ENCODE measurements around the gene PROS1. TPM values are rescaled to one million over a fixed set of nuclear protein-coding genes. Genes with fewer than 3 reads are reported as not detected.
"Not testable (repeated sequence)": the region's sequence is repeated elsewhere in the genome, so short reads cannot be mapped to it uniquely, and the experiment has no call there.

PROS1 gene
- total and polyA plus RNA-seq, 4 experiments from 2014 or later = not detected

DNA sequence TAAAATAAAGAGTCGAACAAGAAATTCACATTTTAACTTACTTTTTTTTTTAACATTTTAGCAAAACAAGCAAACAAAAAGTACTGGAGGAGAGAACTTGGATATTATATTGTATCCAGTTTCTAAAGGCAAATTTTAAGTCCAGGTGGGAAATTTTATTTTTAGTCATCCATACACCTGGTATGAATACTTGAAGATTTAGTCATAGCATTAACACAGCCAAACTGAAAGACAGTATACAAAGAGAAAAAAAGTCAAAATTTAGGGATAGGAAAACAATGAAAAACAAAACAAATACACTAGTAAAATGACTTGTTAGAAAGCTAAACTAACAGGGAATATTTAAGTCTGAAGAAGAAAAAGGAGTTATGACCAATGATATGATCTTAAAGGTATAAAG is 69.1 kb downstream of the PROS1 start:
- Histone ChIP-seq H3K36me3 (ENCODE audit: insufficient read depth, low read length) (no peaks in the 10 kb centered on the region), H3K4me1 (ENCODE audit: insufficient read depth, low read length) (no peaks in the 10 kb centered on the region), H3K9me3 (ENCODE audit: control insufficient read depth in 1 of 2, low read length in 2 of 2) (no peaks in the 10 kb centered on the region), H3K27ac (ENCODE audit: low read depth, low read length) (no peak overlapping the region), H3K27me3 (ENCODE audit: insufficient read depth, low read length) (no peaks in the 10 kb centered on the region), H3K4me3 (ENCODE audit: low read length in 2 of 2) (no peak overlapping the region)
- H3K27ac Mint-ChIP-seq = no peak overlapping the region
- peaks cover 0 to 2% of the 10 kb centered on the region in 2 donors for H3K27me3 Mint-ChIP-seq
- no peaks in the 10 kb centered on the region for H3K9me3 Mint-ChIP-seq
- no peaks in the 10 kb centered on the region for H3K4me1 Mint-ChIP-seq
- POLR2A ChIA-PET (ENCODE audit: partially characterized antibody) = no interaction called here
- intact Hi-C loops (cut with micrococcal nuclease) = no loop called here
- DNase-seq = no peak
- no peak overlapping the region for H3K4me3 Mint-ChIP-seq
- no peaks in the 10 kb centered on the region for H3K36me3 Mint-ChIP-seq
- CTCF ChIA-PET (ENCODE audit: partially characterized antibody) = no interaction called here

DNA sequence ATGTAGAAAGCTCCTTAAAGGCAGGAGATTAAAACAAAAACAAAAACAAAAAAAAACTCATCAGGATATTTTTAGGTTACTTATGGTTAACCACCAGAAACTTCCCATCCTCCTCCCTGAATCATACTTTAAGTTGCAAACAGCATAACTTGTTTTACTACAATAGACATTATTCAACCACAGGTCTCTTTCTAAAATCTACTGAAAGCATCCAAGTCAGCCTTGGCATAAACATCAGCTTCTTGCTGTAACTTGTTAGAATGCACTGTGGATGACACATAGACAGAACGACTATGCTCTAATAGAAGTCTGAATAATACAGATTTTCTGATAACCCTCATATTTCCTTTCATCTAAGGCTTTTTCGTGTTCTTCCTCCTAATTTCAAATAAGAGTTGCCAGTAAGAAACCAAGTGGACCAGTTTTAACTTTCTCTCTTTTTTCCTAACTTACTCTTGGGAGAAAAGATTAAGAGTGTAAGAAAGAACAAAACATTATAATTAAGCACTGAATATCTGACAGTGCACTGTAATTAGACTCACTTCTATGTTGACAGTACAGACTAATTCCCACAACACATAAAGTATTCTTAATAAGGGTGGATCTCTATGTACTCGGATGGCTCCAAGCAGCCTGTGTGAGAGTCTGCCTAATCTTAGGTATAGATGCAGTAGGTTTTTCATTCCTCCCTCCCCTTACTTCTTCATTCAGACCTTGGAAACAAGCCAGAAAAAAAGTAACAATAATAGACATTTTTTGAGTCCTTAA is 95.3 kb downstream of the PROS1 start:
- H3K36me3 Mint-ChIP-seq; intact Hi-C loops (cut with micrococcal nuclease); CTCF ChIA-PET (ENCODE audit: partially characterized antibody): not testable (repeated sequence)

DNA sequence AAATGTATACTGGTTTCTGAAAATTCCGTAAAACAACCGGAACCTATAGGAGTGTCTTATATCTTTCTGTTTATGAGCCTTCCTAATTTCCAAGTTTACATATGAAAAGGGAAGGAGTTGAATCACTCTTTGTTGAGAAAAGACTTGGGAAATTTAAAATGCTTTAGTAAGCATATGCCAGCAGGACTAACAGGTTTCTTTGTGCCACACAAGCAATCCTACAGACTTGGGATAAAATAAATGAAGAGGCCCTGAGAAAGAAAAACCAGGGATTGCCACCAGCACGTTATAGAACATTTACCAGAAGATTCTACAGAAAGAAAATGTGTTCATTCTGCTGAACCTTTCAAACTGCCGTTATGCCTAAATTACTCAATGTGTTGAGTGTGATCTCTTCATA is 96.3 kb downstream of the PROS1 start:
- intact Hi-C loops (cut with micrococcal nuclease); H3K27me3 ChIP-seq (ENCODE audit: insufficient read depth, low read length); CTCF ChIA-PET (ENCODE audit: partially characterized antibody); H3K36me3 ChIP-seq (ENCODE audit: insufficient read depth, low read length); H3K4me3 ChIP-seq (ENCODE audit: low read length in 2 of 2); H3K27me3 Mint-ChIP-seq; H3K36me3 Mint-ChIP-seq; H3K27ac Mint-ChIP-seq; H3K9me3 Mint-ChIP-seq; H3K4me3 Mint-ChIP-seq; H3K9me3 ChIP-seq (ENCODE audit: control insufficient read depth in 1 of 2, low read length in 2 of 2); POLR2A ChIA-PET (ENCODE audit: partially characterized antibody); H3K4me1 Mint-ChIP-seq; H3K4me1 ChIP-seq (ENCODE audit: insufficient read depth, low read length); DNase-seq; H3K27ac ChIP-seq (ENCODE audit: low read depth, low read length): not testable (repeated sequence)

More for the DNA sequence above, 95.3 kb downstream of the PROS1 start:
- H3K4me1 Mint-ChIP-seq; H3K4me3 Mint-ChIP-seq; H3K4me1 ChIP-seq (ENCODE audit: insufficient read depth, low read length); H3K36me3 ChIP-seq (ENCODE audit: insufficient read depth, low read length); H3K9me3 ChIP-seq (ENCODE audit: control insufficient read depth in 1 of 2, low read length in 2 of 2); H3K27me3 ChIP-seq (ENCODE audit: insufficient read depth, low read length); H3K27me3 Mint-ChIP-seq; H3K27ac ChIP-seq (ENCODE audit: low read depth, low read length); H3K9me3 Mint-ChIP-seq; POLR2A ChIA-PET (ENCODE audit: partially characterized antibody); H3K4me3 ChIP-seq (ENCODE audit: low read length in 2 of 2); DNase-seq; H3K27ac Mint-ChIP-seq: not testable (repeated sequence)

DNA sequence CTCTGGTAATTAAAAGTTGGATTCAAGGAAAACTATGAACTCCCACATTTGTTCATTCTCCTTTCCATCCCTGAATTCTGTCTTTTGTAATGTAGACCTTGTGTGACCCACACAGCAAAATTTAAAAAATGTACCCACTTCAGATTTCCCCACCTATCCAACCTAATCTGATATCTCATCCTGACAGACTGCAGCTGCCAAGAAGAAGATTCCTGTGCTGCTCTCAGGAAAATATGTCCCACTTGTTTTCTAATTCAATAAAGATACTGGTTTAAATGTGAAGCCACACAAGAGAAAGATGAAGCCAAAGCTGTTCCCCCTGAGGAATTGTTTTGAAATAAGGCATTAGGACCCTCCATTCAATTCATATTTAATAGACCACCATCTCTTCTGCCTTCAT is 100.3 kb downstream of the PROS1 start:
- POLR2A ChIA-PET (ENCODE audit: partially characterized antibody); H3K36me3 Mint-ChIP-seq; intact Hi-C loops (cut with micrococcal nuclease): not testable (repeated sequence)

DNA sequence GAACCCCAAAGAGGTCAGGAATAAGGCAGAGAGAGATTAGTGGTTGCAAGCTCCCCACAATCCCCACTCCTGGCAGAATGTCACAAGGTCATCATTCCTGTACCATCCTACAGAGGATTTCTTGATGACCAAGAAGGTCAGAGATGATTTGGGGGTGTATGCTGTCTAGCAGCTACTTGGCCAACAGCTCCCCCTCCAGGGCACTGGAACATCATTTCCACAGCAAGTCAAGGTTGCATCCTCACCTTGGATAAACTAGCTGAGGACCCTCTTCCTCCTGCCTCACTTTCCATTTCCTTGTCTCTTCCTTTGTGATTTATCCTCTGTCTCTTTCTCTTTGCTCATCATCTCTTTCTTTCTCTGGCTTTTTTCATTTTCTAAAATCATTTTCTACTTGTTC is 106.3 kb downstream of the PROS1 start:
- H3K4me1 Mint-ChIP-seq = no peaks in the 10 kb centered on the region

More for the DNA sequence above, 100.3 kb downstream of the PROS1 start:
- H3K4me3 Mint-ChIP-seq; CTCF ChIA-PET (ENCODE audit: partially characterized antibody); H3K4me1 ChIP-seq (ENCODE audit: insufficient read depth, low read length); H3K27me3 Mint-ChIP-seq; H3K27me3 ChIP-seq (ENCODE audit: insufficient read depth, low read length); H3K9me3 Mint-ChIP-seq; DNase-seq; H3K9me3 ChIP-seq (ENCODE audit: control insufficient read depth in 1 of 2, low read length in 2 of 2); H3K27ac ChIP-seq (ENCODE audit: low read depth, low read length); H3K4me1 Mint-ChIP-seq; H3K4me3 ChIP-seq (ENCODE audit: low read length in 2 of 2); H3K36me3 ChIP-seq (ENCODE audit: insufficient read depth, low read length); H3K27ac Mint-ChIP-seq: not testable (repeated sequence)

DNA sequence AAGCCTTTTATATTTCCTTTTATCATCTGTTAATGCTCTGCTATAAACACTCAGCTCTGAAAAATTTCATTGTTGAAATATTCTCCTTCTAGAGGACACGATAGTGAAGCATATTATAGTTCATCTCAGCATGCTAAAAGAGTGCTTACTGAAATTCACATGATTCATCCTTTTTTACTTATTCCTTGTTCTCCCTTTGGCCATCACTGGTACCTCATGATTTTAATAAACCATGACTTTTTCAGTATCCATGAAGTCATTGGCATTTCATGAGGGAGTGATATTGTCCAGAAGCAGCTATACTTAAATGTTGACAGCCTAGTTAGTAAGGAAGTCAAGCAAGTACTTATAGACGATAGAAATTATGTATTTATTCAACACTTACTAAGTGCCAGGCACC is 112.7 kb downstream of the PROS1 start:
- H3K9me3 ChIP-seq (ENCODE audit: control insufficient read depth in 1 of 2, low read length in 2 of 2) = no peaks in the 10 kb centered on the region
- intact Hi-C loops (cut with micrococcal nuclease) = no loop called here
- H3K27me3 Mint-ChIP-seq = no peaks in the 10 kb centered on the region

More for the DNA sequence above, 106.3 kb downstream of the PROS1 start:
- POLR2A ChIA-PET (ENCODE audit: partially characterized antibody) = no interaction called here
- Histone ChIP-seq H3K27ac (ENCODE audit: low read depth, low read length) (no peak overlapping the region), H3K4me1 (ENCODE audit: insufficient read depth, low read length) (no peaks in the 10 kb centered on the region), H3K27me3 (ENCODE audit: insufficient read depth, low read length) (no peaks in the 10 kb centered on the region), H3K9me3 (ENCODE audit: control insufficient read depth in 1 of 2, low read length in 2 of 2) (no peaks in the 10 kb centered on the region), H3K36me3 (ENCODE audit: insufficient read depth, low read length) (no peaks in the 10 kb centered on the region), H3K4me3 (ENCODE audit: low read length in 2 of 2) (no peak overlapping the region)
- Mint-ChIP-seq H3K27me3 (no peaks in the 10 kb centered on the region), H3K27ac (no peak overlapping the region), H3K4me3 (peak overlapping the region in 1 of 8 donors; percentile 37), H3K9me3 (peaks cover 0 to 2% (median 0%) of the 10 kb centered on the region in 8 donors), H3K36me3 (no peaks in the 10 kb centered on the region)
- intact Hi-C loops (cut with micrococcal nuclease) = no loop called here
- CTCF ChIA-PET (ENCODE audit: partially characterized antibody) = no interaction called here
- no peak for DNase-seq

DNA sequence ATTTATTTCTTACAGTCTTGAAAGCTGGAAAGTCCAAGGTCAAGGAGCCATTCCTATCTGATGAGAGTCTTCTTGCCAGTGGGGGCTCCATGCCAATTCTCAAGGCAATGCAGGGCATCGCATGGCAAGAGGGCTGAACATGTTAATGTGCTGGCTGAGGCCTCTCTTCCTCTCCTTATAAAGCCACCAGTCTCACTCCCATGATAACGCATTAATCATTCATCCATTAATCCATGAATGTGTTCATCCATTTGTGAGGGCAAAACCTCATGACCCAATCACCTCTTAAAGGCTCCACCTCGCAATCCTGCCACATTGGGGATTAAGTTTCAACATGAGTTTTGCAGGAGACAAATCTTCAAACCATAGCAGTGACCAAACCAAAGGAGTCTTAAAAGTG is 118.3 kb downstream of the PROS1 start:
- Histone ChIP-seq H3K36me3 (ENCODE audit: insufficient read depth, low read length) (no peaks in the 10 kb centered on the region), H3K4me3 (ENCODE audit: low read length in 2 of 2) (no peak overlapping the region), H3K27me3 (ENCODE audit: insufficient read depth, low read length) (no peaks in the 10 kb centered on the region), H3K27ac (ENCODE audit: low read depth, low read length) (no peak overlapping the region), H3K9me3 (ENCODE audit: control insufficient read depth in 1 of 2, low read length in 2 of 2) (no peaks in the 10 kb centered on the region), H3K4me1 (ENCODE audit: insufficient read depth, low read length) (no peaks in the 10 kb centered on the region)
- H3K27ac Mint-ChIP-seq = no peak overlapping the region
- no peaks in the 10 kb centered on the region for H3K36me3 Mint-ChIP-seq
- CTCF ChIA-PET (ENCODE audit: partially characterized antibody) = no interaction called here
- no peak overlapping the region for H3K4me3 Mint-ChIP-seq
- POLR2A ChIA-PET (ENCODE audit: partially characterized antibody) = no interaction called here
- no peak for DNase-seq
- no peaks in the 10 kb centered on the region for H3K4me1 Mint-ChIP-seq
- no peaks in the 10 kb centered on the region for H3K27me3 Mint-ChIP-seq
- intact Hi-C loops (cut with micrococcal nuclease) = no loop called here
- peaks cover 0 to 4% (median 0%) of the 10 kb centered on the region in 8 donors for H3K9me3 Mint-ChIP-seq

More for the DNA sequence above, 112.7 kb downstream of the PROS1 start:
- H3K27ac Mint-ChIP-seq = no peak overlapping the region
- no peak for DNase-seq
- H3K4me1 ChIP-seq (ENCODE audit: insufficient read depth, low read length) = no peaks in the 10 kb centered on the region
- no peaks in the 10 kb centered on the region for H3K9me3 Mint-ChIP-seq
- H3K36me3 Mint-ChIP-seq = no peaks in the 10 kb centered on the region
- no peak overlapping the region for H3K27ac ChIP-seq (ENCODE audit: low read depth, low read length)
- H3K4me3 ChIP-seq (ENCODE audit: low read length in 2 of 2) = no peak overlapping the region
- H3K4me3 Mint-ChIP-seq = no peak overlapping the region
- H3K27me3 ChIP-seq (ENCODE audit: insufficient read depth, low read length) = no peaks in the 10 kb centered on the region
- POLR2A ChIA-PET (ENCODE audit: partially characterized antibody) = no interaction called here
- CTCF ChIA-PET (ENCODE audit: partially characterized antibody) = no interaction called here
- no peaks in the 10 kb centered on the region for H3K36me3 ChIP-seq (ENCODE audit: insufficient read depth, low read length)
- H3K4me1 Mint-ChIP-seq = no peaks in the 10 kb centered on the region

DNA sequence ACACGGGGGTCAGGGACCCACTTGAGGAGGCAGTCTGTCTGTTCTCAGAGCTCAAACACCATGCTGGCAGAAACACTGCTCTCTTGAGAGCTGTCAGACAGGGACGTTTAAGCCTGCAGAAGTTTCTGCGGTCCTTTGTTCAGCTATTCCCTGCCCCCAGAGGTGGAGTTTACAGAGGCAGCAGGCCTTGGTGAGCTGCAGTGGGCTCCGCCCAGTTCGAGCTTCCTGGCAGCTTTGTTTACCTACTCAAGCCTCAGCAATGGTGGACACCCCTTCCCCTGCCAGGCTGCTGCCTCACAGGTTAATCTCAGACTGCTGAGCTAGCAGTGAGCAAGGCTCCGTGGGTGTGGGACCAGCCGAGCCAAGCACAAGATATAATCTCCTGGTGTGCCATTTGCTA is 121.5 kb downstream of the PROS1 start:
- H3K4me3 ChIP-seq (ENCODE audit: low read length in 2 of 2); H3K36me3 ChIP-seq (ENCODE audit: insufficient read depth, low read length); POLR2A ChIA-PET (ENCODE audit: partially characterized antibody); H3K4me1 ChIP-seq (ENCODE audit: insufficient read depth, low read length); H3K4me1 Mint-ChIP-seq; H3K27me3 ChIP-seq (ENCODE audit: insufficient read depth, low read length); H3K9me3 Mint-ChIP-seq; H3K27ac Mint-ChIP-seq; CTCF ChIA-PET (ENCODE audit: partially characterized antibody); H3K36me3 Mint-ChIP-seq; DNase-seq; intact Hi-C loops (cut with micrococcal nuclease); H3K27me3 Mint-ChIP-seq; H3K27ac ChIP-seq (ENCODE audit: low read depth, low read length); H3K4me3 Mint-ChIP-seq; H3K9me3 ChIP-seq (ENCODE audit: control insufficient read depth in 1 of 2, low read length in 2 of 2): not testable (repeated sequence)

Measured in CD4-positive, alpha-beta memory T cell (primary cell).